GM12878 (cell line): ENCODE results near the gene LZIC. TPM values are rescaled to one million over a fixed set of nuclear protein-coding genes. Genes with fewer than 3 reads are reported as not detected.
A peak's percentile ranks its signal among the peaks of the same experiment; 100 is the strongest.

Experiments used
- ATAC-seq: fragments of 200-7000 bp; cut with Tn5 transposase; 3 replicates; pipeline ENCODE4 v1.9.1; 2020; ENCODE audit warnings: mild to moderate bottlenecking, moderate library complexity
- BruUV-seq: library from RNA; stranded (reverse); fragments of 400-500 nt; replicated peaks from 2 replicates; lab custom pipeline; 2021; lab: Mats Ljungman, UMichigan
- CTCF ChIA-PET: fragments of 300-600 bp; sonication (Branson Sonifier 250); formaldehyde crosslinking; extraction: SDS; loops from one replicate; lab custom pipeline; 2021; ENCODE audit warnings: inconsistent platforms; lab: Yijun Ruan, JAX
- POLR2A ChIA-PET: fragments of 350-600 bp; formaldehyde crosslinking; extraction: SDS; loops from one replicate; lab custom pipeline; 2021; ENCODE audit warnings: inconsistent platforms; lab: Charles Lee
- RAD21 ChIA-PET: fragments of 300-600 bp; sonication (Branson Sonifier 250); formaldehyde crosslinking; loops from one replicate; lab custom pipeline; 2023; ENCODE audit warnings: antibody characterized with exemption; ENCODE audit not compliant: unreplicated experiment; lab: Charles Lee
- SMC1A ChIA-PET: fragments of 300-600 bp; sonication (Branson Sonifier 250); formaldehyde crosslinking; loops from one replicate; lab custom pipeline; 2023; ENCODE audit not compliant: unreplicated experiment, uncharacterized antibody; lab: Charles Lee
- DNase-seq: peaks from one replicate; pipeline ENCODE4 v3.0.0-alpha.2; 2011; ENCODE audit warnings: low read depth, low spot score
- FAIRE-seq: peaks from 3 replicates; lab custom pipeline; 2011; peaks lifted over from hg19 to GRCh38; lab: Jason Lieb, UNC
- H2AFZ ChIP-seq: 2 replicates; pipeline ENCODE4 v1.6.0; 2011; ENCODE audit warnings: low read depth, low read length, control low read depth; ENCODE audit not compliant: control insufficient read depth
- H3K27ac ChIP-seq: 2 replicates; pipeline ENCODE4 v1.5.1; 2011; ENCODE audit warnings: control low read depth; ENCODE audit not compliant: control insufficient read depth, insufficient read depth
- H3K27me3 ChIP-seq, 2 experiments: replicated peaks in 1 of 2; 2 replicates each; pipeline versions ENCODE4 v1.6.0 to v1.6.1; 2011; ENCODE audit warnings: low read length in 1 of 2; ENCODE audit not compliant: control insufficient read depth in 2 of 2, insufficient read depth in 2 of 2
- H3K36me3 ChIP-seq, 2 experiments: 2 replicates each; pipeline ENCODE4 v1.5.1; 2011; ENCODE audit warnings: low read length in 1 of 2; ENCODE audit not compliant: control insufficient read depth in 2 of 2, insufficient read depth in 2 of 2
- H3K4me1 ChIP-seq: 2 replicates; pipeline ENCODE4 v1.6.1; 2011; ENCODE audit warnings: mild to moderate bottlenecking, low read length, moderate library complexity, mixed read lengths; ENCODE audit not compliant: control insufficient read depth, insufficient read depth
- H3K4me2 ChIP-seq: 2 replicates; pipeline ENCODE4 v1.6.0; 2011; ENCODE audit warnings: control low read depth; ENCODE audit not compliant: control insufficient read depth, insufficient read depth
- H3K4me3 ChIP-seq: fragments of 200-600 bp; sonication (generic); 2 replicates; pipeline ENCODE4 v1.5.1; 2016
- H3K79me2 ChIP-seq: 2 replicates; pipeline ENCODE4 v1.6.0; 2011; ENCODE audit warnings: low read length; ENCODE audit not compliant: control insufficient read depth, insufficient read depth
- H3K9ac ChIP-seq: 2 replicates; pipeline ENCODE4 v1.8.0; 2011; ENCODE audit warnings: low read length, control low read depth, mixed read lengths; ENCODE audit not compliant: control insufficient read depth, insufficient read depth
- H3K9me3 ChIP-seq: replicated peaks from 3 replicates; pipeline ENCODE4 v1.5.1; 2011; ENCODE audit warnings: mild to moderate bottlenecking, low read length; ENCODE audit not compliant: control insufficient read depth, insufficient read depth
- H4K20me1 ChIP-seq: 2 replicates; pipeline ENCODE4 v1.6.0; 2011; ENCODE audit not compliant: control insufficient read depth, insufficient read depth
- EP300 ChIP-seq, 2 experiments: fragments of 150-350 bp in 1 of 2; IDR thresholded peaks; 2 replicates each; pipeline ENCODE4 v1.6.1; 2011 to 2012; ENCODE audit warnings: low read depth in 2 of 2, low read length in 2 of 2, borderline replicate concordance in 1 of 2, improper control_type of control experiment in 1 of 2, inconsistent platforms in 1 of 2; ENCODE audit not compliant: control insufficient read depth in 1 of 2
- EZH2 ChIP-seq: IDR thresholded peaks from 2 replicates; pipeline ENCODE4 v1.6.1; 2012; ENCODE audit warnings: low read depth, mild to moderate bottlenecking, control low read depth, inconsistent platforms, low read length, borderline replicate concordance; ENCODE audit not compliant: control insufficient read depth
- MTA3 ChIP-seq: IDR thresholded peaks from 2 replicates; pipeline ENCODE4 v1.6.1; 2012; ENCODE audit warnings: low read length, inconsistent platforms, borderline replicate concordance
- SIN3A ChIP-seq: IDR thresholded peaks from 2 replicates; pipeline ENCODE4 v1.6.1; 2012; ENCODE audit warnings: low read depth, low read length, improper control_type of control experiment
- ZNF687 ChIP-seq: fragments of 450-650 bp; IDR thresholded peaks from 2 replicates; pipeline ENCODE4 v1.6.1; 2017; ENCODE audit warnings: mild to moderate bottlenecking, moderate library complexity
- ZZZ3 ChIP-seq: IDR thresholded peaks from 2 replicates; pipeline ENCODE4 v1.6.1; 2011; ENCODE audit warnings: low read depth; ENCODE audit not compliant: control insufficient read depth, insufficient read length
- WGBS: methylation state at CpG from one replicate; pipeline ENCODE4 v1.1.6; 2016; ENCODE audit warnings: low lambda C conversion rate; ENCODE audit not compliant: insufficient replicate concordance, insufficient coverage; ENCODE audit errors: missing lambda C conversion rate; 5-methylcytosine and 5-hydroxymethylcytosine counted together
- in situ Hi-C: fragments of 300-500 bp; cut with MboI; formaldehyde crosslinking; loops from 9 replicates; pipeline ENCODE4 v1.14.3; 2018; ENCODE audit warnings: mixed read lengths
- intact Hi-C: fragments of 100-400 bp; cut with micrococcal nuclease; formaldehyde crosslinking; loops from one replicate; pipeline ENCODE4 v1.14.2; 2022; ENCODE audit not compliant: unreplicated experiment
- polyA plus RNA-seq, 11 experiments: library from polyadenylated mRNA; depleted of rRNA in 4 of 11; unstranded in 6 of 11; stranded (reverse) in 5 of 11; fragments of >200 nt; fragmentation: Nextera tagmentation in 4 of 11; fragmentation: Illumina TruSeq in 1 of 11; extraction: Ambion mirVana in 4 of 11; extraction: Trizol in 1 of 11; gene quantifications; 1 replicate in 1 of 11; 2 replicates in 10 of 11; pipeline versions ENCODE4 v1.2.1 to v1.2.3, GENCODE V29; 2011 to 2016; ENCODE audit warnings: inconsistent platforms in 2 of 11, missing spikeins in 2 of 11, low read depth in 1 of 11
- total RNA-seq, 4 experiments: library from RNA; depleted of rRNA in 3 of 4; stranded (reverse); fragments of >200 nt in 3 of 4; fragmentation: Illumina TruSeq in 1 of 4; extraction: Trizol in 1 of 4; gene quantifications; 2 replicates each; pipeline versions ENCODE4 v1.2.1 to v1.2.3, GENCODE V29; 2013 to 2021
- TF ChIP-seq, protein P1 (sequence below), 3 experiments: IDR thresholded peaks in 2 of 3; conservative IDR thresholded peaks in 1 of 3; 2 replicates each; pipeline ENCODE4 v1.5.1; 2011; ENCODE audit warnings: low read depth in 3 of 3, low read length in 3 of 3, mild to moderate bottlenecking in 3 of 3, control low read depth in 2 of 3, moderate library complexity in 2 of 3, inconsistent platforms in 1 of 3, mixed read lengths in 1 of 3; ENCODE audit not compliant: control insufficient read depth in 2 of 3, insufficient read depth in 1 of 3; ENCODE audit errors: extremely low read depth in 1 of 3

LZIC gene
- total and polyA plus RNA-seq, 10 of the 15 experiments (the other 5 are each of a cell fraction or from before 2014, with no cell fraction given), result 7.3 to 30.3 (median 17.1) TPM

- TF ChIP-seq SIN3A (0 out of 2 replicates have a peak, but pooled peaks have one; percentile 12), EP300 (IDR thresholded peaks at IDR 0.05; ENCODE audit: borderline replicate concordance in 1 of 2, control insufficient read depth in 1 of 2, low read depth in 2 of 2, low read length in 2 of 2) (peak in 1 of 2 experiments; percentile 10; a peak in 1 of 4 replicates), MTA3 (peak; percentile 61; the same call in 1 of the 2 replicates)
- TF ChIP-seq, protein P1, sequence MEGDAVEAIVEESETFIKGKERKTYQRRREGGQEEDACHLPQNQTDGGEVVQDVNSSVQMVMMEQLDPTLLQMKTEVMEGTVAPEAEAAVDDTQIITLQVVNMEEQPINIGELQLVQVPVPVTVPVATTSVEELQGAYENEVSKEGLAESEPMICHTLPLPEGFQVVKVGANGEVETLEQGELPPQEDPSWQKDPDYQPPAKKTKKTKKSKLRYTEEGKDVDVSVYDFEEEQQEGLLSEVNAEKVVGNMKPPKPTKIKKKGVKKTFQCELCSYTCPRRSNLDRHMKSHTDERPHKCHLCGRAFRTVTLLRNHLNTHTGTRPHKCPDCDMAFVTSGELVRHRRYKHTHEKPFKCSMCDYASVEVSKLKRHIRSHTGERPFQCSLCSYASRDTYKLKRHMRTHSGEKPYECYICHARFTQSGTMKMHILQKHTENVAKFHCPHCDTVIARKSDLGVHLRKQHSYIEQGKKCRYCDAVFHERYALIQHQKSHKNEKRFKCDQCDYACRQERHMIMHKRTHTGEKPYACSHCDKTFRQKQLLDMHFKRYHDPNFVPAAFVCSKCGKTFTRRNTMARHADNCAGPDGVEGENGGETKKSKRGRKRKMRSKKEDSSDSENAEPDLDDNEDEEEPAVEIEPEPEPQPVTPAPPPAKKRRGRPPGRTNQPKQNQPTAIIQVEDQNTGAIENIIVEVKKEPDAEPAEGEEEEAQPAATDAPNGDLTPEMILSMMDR (IDR thresholded peaks at IDR 0.05 in 2 of 3, conservative IDR thresholded peaks at IDR 0.05 in 1 of 3; ENCODE audit: control insufficient read depth in 2 of 3, extremely low read depth in 1 of 3, insufficient read depth in 1 of 3, low read depth in 3 of 3, low read length in 3 of 3), result peak; percentile 50 to 67 (median 62)
Measured at GRCh38 chr1:9942399-9942938, 722 bp downstream of the LZIC start (continued).

DNA sequence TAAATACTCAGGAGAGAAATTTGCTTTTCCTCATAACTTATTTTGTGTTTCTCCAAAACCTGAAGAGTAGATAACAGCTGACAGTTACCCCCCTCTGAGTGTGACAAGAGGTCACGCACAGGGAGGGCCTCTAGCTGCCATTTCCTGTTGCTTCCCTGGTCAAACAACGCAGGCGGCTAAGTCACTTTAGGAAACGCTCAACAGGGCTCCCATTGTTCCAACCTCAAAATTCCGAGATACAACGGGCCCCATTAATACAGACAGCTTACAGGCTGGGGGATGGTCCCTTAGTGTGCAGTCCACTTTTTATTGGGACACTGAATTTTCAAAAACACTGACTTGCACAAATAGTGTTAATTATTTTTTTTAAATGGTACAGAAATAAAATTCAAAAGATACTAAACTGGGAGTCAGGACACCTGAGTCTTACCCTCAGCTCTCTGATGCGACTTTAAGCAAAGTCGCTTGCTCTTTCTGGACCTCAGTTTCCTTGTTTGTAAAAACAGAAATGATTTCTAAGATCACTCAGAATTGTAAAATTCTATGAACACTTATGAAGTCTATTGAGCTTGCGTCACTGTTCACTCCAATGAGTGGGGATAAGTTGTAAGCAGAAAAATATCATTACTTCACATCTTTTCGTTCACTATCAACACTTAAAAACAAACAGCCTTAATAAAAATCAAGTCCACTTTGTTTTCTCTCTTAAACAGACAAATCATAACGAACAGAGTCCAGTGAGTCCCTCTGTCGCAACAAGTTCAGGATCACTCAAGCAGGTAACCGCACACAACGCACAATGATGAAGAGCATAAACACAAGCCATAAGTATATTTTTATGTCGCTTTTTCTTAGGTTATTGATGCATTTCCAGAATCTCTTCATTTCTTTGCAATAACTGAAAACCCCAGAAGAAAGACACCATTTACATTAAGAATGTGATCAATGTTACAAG lies 13.5 kb downstream of the LZIC start:
- FAIRE-seq (no peak), ATAC-seq (no peak), DNase-seq (no peak)
- peaks cover 0 to 8% of the 10 kb centered on the region in 2 experiments; a peak in 2 of 4 replicates for H3K36me3 ChIP-seq
- no peak overlapping the region for H3K4me3 ChIP-seq
- no TSS peak for BruUV-seq
- no peaks in the 10 kb centered on the region for H3K27me3 ChIP-seq
- H2AFZ ChIP-seq, result no peak overlapping the region
- H3K9ac ChIP-seq, result no peak overlapping the region
- peaks cover 9% of the 10 kb centered on the region for H3K4me1 ChIP-seq
- ChIA-PET CTCF (interaction anchor here (0.9 kb wide), 1 partner anchor 55 kb away, joined by 3 read pairs; no protein-coding TSS in a partner anchor), POLR2A (interaction anchor here (0.5 to 1.1 kb wide), 2 partner anchors 10 to 928 kb away, joined by 4 to 5 read pairs; no protein-coding TSS in a partner anchor), RAD21 (no interaction called here), SMC1A (interaction anchor here (0.6 to 1.2 kb wide), 3 partner anchors 8 to 289 kb away, joined by 3 read pairs; no protein-coding TSS in a partner anchor)
- intact Hi-C loops, result no loop called here
- no peak overlapping the region for H3K4me2 ChIP-seq
- no peaks in the 10 kb centered on the region for H3K79me2 ChIP-seq
- H3K9me3 ChIP-seq, result no peaks in the 10 kb centered on the region
- no peaks in the 10 kb centered on the region for H4K20me1 ChIP-seq
- no peak overlapping the region for H3K27ac ChIP-seq
- in situ Hi-C loops, result no loop called here
- 92% methylated on average over 15 of the region's 15 CpGs for WGBS
- TF ChIP-seq SIN3A (no peak), EZH2 (no peak), ZNF687 (no peak), ZZZ3 (no peak)
